ENCODE results near the gene PHF13. TPM values are rescaled to one million over a fixed set of nuclear protein-coding genes. Genes with fewer than 3 reads are reported as not detected.

PHF13 gene
- total and polyA plus RNA-seq, 10 of the 15 experiments (the other 5 are each of a cell fraction or from before 2014, with no cell fraction given), result 0.87 to 15.4 (median 5.1) TPM

GRCh38 chr1:6635910-6636760 lies 22.6 kb downstream of the PHF13 start:
- no peak overlapping the region for H2AFZ ChIP-seq (ENCODE audit: control insufficient read depth, low read depth, low read length)
- H3K27me3 ChIP-seq (replicated peaks in 1 of 2; ENCODE audit: control insufficient read depth in 2 of 2, insufficient read depth in 2 of 2, low read length in 1 of 2), result no peaks in the 10 kb centered on the region
- no TSS peak for BruUV-seq (replicated peaks)
- H3K27ac ChIP-seq (ENCODE audit: control insufficient read depth, insufficient read depth), result no peak overlapping the region
- H3K4me1 ChIP-seq (ENCODE audit: control insufficient read depth, insufficient read depth, low read length), result no peaks in the 10 kb centered on the region
- H3K9me3 ChIP-seq (replicated peaks; ENCODE audit: control insufficient read depth, insufficient read depth, low read length), result no peaks in the 10 kb centered on the region
- no peak overlapping the region for H3K4me2 ChIP-seq (ENCODE audit: control insufficient read depth, insufficient read depth)
- peaks cover 16 to 29% of the 10 kb centered on the region in 2 experiments; a peak in 3 of 4 replicates for H3K36me3 ChIP-seq (ENCODE audit: control insufficient read depth in 2 of 2, insufficient read depth in 2 of 2, low read length in 1 of 2)
- ATAC-seq, result no peak
- no peaks in the 10 kb centered on the region for H4K20me1 ChIP-seq (ENCODE audit: control insufficient read depth, insufficient read depth)
- in situ Hi-C loops (cut with MboI), result loop anchor here (5.0 kb wide), 1 partner anchor 144 kb away; the partner anchor contains the start of gene PLEKHG5
- FAIRE-seq, result no peak
- SMC1A ChIA-PET (ENCODE audit: uncharacterized antibody, unreplicated experiment), result interaction anchor here (0.9 kb wide), 1 partner anchor 88 kb away, joined by 3 read pairs; no protein-coding TSS in a partner anchor
- DNase-seq (ENCODE audit: low read depth, low spot score), result no peak
- no peaks in the 10 kb centered on the region for H3K79me2 ChIP-seq (ENCODE audit: control insufficient read depth, insufficient read depth, low read length)
- H3K4me3 ChIP-seq, result no peak overlapping the region
- POLR2A ChIA-PET, result no interaction called here
- WGBS (ENCODE audit: insufficient coverage, insufficient replicate concordance, low lambda C conversion rate, missing lambda C conversion rate), result 67% methylated on average over 16 of the region's 16 CpGs
- H3K9ac ChIP-seq (ENCODE audit: control insufficient read depth, insufficient read depth, low read length), result no peak overlapping the region
- RAD21 ChIA-PET (ENCODE audit: unreplicated experiment), result no interaction called here
- intact Hi-C loops (cut with micrococcal nuclease; ENCODE audit: unreplicated experiment), result no loop called here
- CTCF ChIA-PET, result interaction anchor here (1.4 to 2.1 kb wide), 2 partner anchors 10 kb away, joined by 7 to 8 read pairs; no protein-coding TSS in a partner anchor
- TF ChIP-seq CTCF (IDR thresholded peaks at IDR 0.05 in 2 of 3, conservative IDR thresholded peaks at IDR 0.05 in 1 of 3; ENCODE audit: control insufficient read depth in 2 of 3, extremely low read depth in 1 of 3, insufficient read depth in 1 of 3, low read depth in 3 of 3, low read length in 3 of 3), result no peak
- no peak for TF ChIP-seq CREB1 (IDR thresholded peaks at IDR 0.05; ENCODE audit: low read depth)
- TF ChIP-seq RUNX3 (IDR thresholded peaks at IDR 0.05; ENCODE audit: low read length), result no peak
- no peak for TF ChIP-seq REST (IDR thresholded peaks at IDR 0.05; ENCODE audit: low read depth, low read length)
- TF ChIP-seq SMC3 (IDR thresholded peaks at IDR 0.05; ENCODE audit: borderline replicate concordance, low read length), result no peak
- TF ChIP-seq HDAC6 (IDR thresholded peaks at IDR 0.05; ENCODE audit: unreplicated experiment), result no peak
- TF ChIP-seq RELA (IDR thresholded peaks at IDR 0.05; ENCODE audit: borderline replicate concordance, partially characterized antibody), result no peak
- TF ChIP-seq BCLAF1 (IDR thresholded peaks at IDR 0.05), result no peak
- TF ChIP-seq ZNF207 (IDR thresholded peaks at IDR 0.05; ENCODE audit: borderline replicate concordance), result no peak
- no peak for TF ChIP-seq EED (IDR thresholded peaks at IDR 0.05; ENCODE audit: low read depth)
- TF ChIP-seq IKZF2 (IDR thresholded peaks at IDR 0.05), result no peak
- no peak for TF ChIP-seq RAD51 (IDR thresholded peaks at IDR 0.05)
- no peak for TF ChIP-seq ASH2L (IDR thresholded peaks at IDR 0.05; ENCODE audit: borderline replicate concordance, low read depth)
- no peak for TF ChIP-seq ZNF24 (IDR thresholded peaks at IDR 0.05)
- no peak for TF ChIP-seq BRCA1 (IDR thresholded peaks at IDR 0.05; ENCODE audit: low read depth, low read length)
- no peak for TF ChIP-seq SIN3A (IDR thresholded peaks at IDR 0.05; ENCODE audit: low read depth, low read length)
